ACHN (cell line): Measurements from ENCODE around the gene POLN.

Experiments used
- DNase-seq: peaks from one replicate; pipeline ENCODE4 v3.0.0-alpha.2; 2015
- in situ Hi-C: cut with HindIII; loops from 2 replicates; pipeline ENCODE4 v1.10.0; 2017; ENCODE audit warnings: low sequenced_read_pairs, low pct_ligation_motif_present, low pct_unique_long_range_greater_than_20kb

The POLN gene

GRCh38 chr4:2071252-2071911, 170.5 kb downstream of the POLN start:
- DNase-seq = no peak
- in situ Hi-C loops = no loop called here

GRCh38 chr4:2070421-2071251, 171.3 kb downstream of the POLN start:
- in situ Hi-C loops = no loop called here
- DNase-seq = no peak

- in situ Hi-C loops = no loop called here
These were observed 171.9 kb downstream of the POLN start for GRCh38 chr4:2069986-2070385.

GRCh38 chr4:2069161-2069971, 172.6 kb downstream of the POLN start:
- DNase-seq = no peak
- in situ Hi-C loops = no loop called here

More at GRCh38 chr4:2069986-2070385, 171.9 kb downstream of the POLN start:
- DNase-seq = no peak

DNA sequence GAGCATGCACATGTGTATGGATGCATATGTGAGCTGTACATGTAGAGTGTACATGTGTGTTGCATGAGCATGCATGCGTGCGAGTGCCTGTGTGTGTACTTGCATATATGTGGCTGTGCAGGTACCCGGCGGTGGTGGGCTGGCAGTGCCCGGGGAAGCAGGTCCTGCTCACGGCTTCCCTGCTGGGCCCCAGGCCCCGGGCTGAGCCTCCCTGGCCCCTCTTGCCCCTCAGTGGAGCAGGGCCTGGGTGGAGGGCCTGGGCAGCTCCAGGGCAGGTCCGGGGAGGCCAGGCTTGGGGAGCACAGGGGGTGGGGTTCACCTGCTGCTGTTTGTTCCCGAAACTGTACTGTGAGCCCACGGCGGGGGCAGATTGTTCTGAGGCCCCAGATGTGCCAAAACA, 173.4 kb downstream of the POLN start:
- no peak for DNase-seq
- in situ Hi-C loops = no loop called here

DNA sequence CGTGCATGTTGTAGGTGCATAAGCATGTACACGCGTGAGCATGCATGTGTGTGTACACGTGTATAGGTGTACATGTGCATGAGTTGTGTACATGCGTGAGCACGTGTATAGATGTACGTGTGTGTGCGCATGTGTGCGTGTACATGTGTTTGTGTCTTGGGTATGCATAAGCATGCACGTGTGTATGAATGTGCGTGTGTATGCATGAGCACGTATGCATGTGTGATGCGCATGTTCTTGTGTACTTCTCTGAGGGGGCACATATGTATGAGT, 173.8 kb downstream of the POLN start:
- in situ Hi-C loops = no loop called here
- no peak for DNase-seq

GRCh38 chr4:2067446-2068197, 174.3 kb downstream of the POLN start:
- no peak for DNase-seq
- in situ Hi-C loops = no loop called here

DNA sequence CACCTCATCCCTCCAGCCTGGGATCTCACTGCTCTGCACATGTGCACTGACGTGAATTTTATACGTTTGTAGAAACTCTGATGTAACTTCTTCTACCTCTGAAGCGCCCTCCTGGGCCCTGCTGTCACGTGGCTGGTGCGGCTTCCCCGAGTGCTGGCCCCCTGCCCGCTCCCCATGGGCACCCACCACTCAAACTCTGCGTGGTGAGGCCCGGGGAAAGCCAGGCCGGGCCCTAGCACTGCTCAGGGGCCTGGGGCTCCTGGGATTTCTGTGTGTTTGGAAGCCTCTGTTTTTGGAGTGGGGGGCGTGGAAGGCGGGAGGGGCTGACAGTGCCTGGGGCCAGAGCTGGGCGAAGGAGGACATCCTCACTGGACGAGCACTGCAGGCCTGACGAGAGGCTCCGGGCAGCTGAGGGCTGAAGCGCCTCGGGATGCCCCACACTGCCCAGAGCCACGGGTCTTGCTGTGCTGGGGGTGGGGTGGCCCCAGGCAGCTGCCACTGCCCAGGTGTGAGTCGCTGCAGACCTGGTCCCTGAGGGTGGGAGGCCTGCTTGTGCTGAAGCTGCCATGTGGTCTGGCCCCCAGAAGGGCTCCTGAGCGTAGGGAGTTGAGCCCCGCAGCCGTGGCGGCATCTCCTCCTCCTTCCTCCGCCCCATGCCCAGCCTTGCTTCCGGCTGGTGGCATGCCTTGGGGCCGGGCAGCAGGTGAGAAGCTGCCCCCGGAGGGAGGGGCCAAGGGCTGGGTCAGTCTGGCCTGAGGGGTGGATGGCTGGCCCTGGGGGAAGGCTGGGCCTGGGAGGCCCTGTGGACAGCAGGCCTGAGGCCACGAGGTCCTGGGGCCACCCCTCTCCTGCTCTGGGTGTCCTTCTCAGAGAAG, 175.1 kb downstream of the POLN start:
- in situ Hi-C loops = no loop called here
- no peak for DNase-seq

GRCh38 chr4:2066011-2066551, 175.8 kb downstream of the POLN start:
- in situ Hi-C loops = no loop called here
- no peak for DNase-seq

GRCh38 chr4:2065106-2065930, 176.6 kb downstream of the POLN start:
- in situ Hi-C loops = no loop called here
- DNase-seq = no peak

DNA sequence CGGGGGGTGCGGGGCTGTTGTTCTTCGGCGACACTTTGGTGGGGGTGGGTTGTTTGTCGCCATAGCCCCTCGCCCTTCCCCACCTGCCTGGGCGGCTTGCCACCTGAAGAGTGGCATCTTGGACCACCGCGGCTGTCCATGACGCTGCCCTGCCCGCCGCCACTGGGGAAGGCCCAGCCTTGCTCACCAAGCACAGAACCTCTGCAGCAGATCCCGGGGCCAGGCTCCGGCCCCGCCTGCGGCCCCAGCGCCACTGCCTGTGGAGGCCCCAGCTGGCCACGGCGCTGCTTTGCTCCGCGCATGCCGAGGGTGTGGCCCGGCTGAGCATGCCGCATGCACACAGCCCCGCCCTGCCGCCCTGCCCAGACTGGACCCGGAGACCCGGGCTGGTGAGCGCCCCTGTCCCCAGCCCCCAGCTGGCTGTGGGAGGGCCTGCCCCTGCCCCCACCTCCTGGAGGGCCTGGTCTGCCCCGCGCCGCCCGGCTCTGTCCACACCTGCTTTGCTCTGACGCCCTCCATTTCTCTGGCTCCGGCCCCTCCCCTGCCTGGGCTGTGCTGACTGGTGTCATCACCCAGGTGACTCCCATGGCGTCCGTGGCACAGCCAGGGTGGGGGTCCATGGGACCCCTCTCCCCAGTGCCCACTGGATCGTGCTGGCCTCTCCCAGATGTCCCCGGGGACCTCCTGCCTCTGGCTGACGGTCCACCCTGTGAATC, 177.5 kb downstream of the POLN start:
- in situ Hi-C loops = no loop called here
- DNase-seq = no peak

DNA sequence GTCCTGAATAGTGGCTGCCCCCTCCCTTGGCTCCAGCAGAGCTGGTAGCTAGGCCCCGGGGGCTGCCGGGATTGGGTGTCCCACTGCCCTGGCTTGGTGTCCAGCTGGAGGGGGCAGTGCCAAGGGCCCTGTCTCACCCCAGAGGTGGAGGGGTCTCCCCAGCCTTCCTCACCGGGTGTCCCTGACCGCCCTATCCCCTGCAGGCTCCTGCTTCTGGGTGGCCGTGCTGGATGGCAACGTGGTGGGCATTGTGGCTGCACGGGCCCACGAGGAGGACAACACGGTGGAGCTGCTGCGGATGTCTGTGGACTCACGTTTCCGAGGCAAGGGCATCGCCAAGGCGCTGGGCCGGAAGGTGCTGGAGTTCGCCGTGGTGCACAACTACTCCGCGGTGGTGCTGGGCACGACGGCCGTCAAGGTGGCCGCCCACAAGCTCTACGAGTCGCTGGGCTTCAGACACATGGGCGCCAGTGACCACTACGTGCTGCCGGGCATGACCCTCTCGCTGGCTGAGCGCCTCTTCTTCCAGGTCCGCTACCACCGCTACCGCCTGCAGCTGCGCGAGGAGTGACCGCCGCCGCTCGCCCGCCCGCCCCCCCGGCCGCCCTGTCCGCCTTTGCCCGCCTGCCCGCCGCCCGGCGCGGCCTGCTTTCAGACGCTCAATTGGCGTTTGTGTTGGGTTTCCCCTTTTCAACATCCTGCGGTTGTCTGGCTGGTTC, 178.2 kb downstream of the POLN start:
- DNase-seq = no peak
- in situ Hi-C loops = no loop called here

GRCh38 chr4:2062808-2063524, 179.0 kb downstream of the POLN start:
- in situ Hi-C loops = no loop called here
- no peak for DNase-seq

- in situ Hi-C loops = no loop called here
- no peak for DNase-seq
These were observed 179.6 kb downstream of the POLN start for GRCh38 chr4:2062168-2062807.
